Raji (cell line): ENCODE measurements around the gene AK9.
A peak's percentile ranks its signal among the peaks of the same experiment; 100 is the strongest.

Source experiments
- POLR2A ChIP-seq: IDR thresholded peaks from 2 replicates; pipeline ENCODE4 v1.6.1; 2011; ENCODE audit warnings: low read depth, low read length, control low read depth; ENCODE audit not compliant: insufficient read depth

Gene AK9

DNA sequence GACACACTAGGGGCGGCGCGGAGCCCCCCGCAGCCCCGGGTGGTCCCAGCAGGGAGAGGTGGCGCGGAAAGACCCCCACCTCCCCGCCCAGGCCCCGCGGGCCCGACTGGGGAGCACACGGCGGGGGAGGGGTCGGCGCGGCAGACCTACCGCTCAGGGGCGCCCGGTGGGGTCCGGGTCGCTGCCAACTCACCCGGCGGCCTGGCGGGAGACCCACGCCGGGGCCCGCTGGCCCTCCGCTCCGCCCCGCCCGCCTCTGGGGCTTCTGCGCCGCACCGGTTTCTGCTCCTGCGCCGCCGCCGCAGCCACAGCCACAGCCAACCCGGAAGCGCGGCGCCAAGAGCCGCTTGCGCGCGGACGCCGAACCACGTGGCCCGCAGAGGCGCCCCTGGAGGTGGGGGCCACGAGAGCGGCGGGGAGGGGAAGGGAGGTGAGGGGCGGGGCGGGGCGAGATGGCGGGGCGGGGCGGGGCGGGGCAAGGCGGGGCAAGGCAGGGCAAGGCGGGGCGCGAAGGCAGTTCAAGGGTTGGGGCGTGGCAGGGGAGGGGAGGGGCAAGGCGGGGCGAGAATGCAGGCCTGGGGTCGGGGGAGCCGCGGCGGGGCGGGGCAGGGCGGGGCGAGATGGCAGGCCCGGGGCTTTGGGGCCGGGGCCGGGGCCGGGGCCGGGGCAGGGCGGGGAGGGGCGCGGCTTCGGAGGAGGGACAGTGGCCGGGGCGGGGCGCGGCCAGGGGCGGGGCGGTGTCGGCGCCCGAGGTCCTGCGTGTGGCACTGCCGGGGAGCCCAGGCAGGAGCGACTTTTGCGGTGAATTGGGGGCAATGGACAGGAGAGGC, 207.9 kb downstream of the AK9 start, which contains the start of gene ZBTB24:
TSS of gene ZBTB24 (minus strand) at position 315 of the 830 bp plus-strand sequence. CDS start 1,193 bp downstream, outside the sequence.
- TF ChIP-seq POLR2A: peak; percentile 54

DNA sequence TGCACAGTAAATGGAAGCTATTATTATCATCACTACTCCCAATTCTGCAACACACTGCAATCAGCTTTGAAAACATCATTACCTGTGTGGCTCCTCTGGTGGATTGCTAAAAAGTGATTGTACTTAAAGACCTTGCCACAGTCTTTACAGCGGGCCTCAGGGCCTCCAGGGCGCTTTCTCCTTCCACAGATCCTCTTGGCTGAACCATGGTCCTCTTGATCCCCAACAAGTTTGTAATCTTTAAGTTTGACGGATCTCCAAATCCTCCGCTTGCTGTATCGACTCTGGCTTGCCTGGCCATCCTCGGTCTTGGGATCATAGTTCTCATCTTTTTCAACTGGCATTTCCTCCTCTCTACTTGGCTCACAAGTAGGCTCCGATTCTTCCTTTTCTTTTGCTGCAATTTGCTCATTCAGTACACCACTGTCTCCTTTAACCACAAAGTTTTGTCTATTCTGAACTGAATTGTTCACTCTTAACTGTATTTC, 210.0 kb downstream of the AK9 start:
- no peak for TF ChIP-seq POLR2A

DNA sequence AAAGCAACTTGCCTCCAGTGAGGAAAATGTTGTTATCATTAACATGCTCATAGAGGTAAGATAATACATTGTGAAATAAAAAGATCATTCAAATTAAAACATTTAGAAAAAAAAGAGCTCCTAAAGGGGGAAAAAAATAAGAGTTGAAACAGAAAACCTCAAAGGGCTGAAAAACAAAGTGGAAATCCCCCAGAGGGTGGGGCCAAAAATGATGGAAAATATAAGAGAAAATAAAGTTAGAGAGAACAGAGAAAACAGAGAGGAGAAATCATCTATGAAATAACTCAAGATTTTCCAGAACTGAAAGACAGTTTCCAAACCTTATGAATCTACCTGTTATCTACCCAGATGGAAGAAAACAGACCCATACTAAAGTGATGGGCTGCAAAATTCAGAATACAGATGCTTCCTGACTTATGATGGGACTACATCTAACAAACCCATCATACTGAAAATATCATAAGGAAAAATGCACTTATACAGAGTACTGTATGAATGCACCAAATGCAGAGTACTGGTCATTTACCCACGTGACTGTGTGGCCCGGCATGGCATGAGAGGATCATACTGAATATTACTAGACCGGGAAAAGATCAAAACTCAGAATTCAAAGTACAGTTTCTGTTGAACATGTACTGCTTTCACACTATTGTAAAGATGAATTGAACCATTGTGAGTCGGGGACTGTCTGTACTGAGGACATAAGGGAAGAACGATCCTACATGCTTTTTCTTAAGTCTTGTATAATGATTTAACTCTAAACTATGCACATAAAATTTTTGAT, 212.0 kb downstream of the AK9 start:
- no peak for TF ChIP-seq POLR2A

GRCh38 chr6:109478222-109478805, 212.7 kb downstream of the AK9 start:
- no peak for TF ChIP-seq POLR2A

- TF ChIP-seq POLR2A: no peak
These were observed 213.3 kb downstream of the AK9 start for GRCh38 chr6:109477725-109478124.

DNA sequence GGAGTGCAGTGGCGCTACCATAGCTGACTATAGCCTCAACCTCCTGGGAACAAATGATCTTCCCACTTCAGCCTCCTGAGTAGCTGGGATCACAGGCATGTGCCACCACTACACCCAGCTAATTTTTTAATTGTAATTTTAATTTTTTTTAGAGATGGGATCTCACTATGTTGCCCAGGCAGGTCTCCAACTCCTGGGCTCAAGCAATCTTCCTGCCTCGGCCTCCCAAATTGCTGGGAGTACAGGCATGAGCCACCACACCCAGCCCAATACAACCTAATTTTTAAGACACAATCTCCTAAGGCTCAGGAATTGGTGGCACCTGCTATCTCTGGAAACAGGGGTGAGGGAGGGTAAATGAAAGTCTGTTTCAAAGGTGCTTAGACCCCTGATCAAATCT, 213.8 kb downstream of the AK9 start:
- no peak for TF ChIP-seq POLR2A

DNA sequence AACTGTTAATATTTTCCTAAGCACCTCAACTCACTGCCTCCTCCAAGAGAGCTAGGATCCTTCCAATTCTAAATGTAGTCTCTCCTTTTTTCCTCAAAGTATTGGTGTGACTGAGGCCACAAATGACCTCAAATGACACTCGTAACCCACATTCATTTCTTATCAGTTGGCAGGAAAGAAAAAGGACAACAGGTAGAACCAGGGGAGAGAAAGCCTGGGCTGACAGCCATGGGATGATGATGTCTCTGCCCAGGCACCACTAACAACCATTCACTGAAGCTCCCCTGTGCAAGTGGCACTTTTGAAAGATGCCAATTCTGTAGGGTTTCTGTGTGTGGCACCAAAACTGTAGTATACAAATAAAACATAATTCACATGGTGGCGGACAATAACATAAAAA, 215.4 kb downstream of the AK9 start:
- no peak for TF ChIP-seq POLR2A

GRCh38 chr6:109474995-109475394, 216.0 kb downstream of the AK9 start:
- TF ChIP-seq POLR2A: no peak

- TF ChIP-seq POLR2A: no peak
These were observed 217.9 kb downstream of the AK9 start for GRCh38 chr6:109473120-109473519.

DNA sequence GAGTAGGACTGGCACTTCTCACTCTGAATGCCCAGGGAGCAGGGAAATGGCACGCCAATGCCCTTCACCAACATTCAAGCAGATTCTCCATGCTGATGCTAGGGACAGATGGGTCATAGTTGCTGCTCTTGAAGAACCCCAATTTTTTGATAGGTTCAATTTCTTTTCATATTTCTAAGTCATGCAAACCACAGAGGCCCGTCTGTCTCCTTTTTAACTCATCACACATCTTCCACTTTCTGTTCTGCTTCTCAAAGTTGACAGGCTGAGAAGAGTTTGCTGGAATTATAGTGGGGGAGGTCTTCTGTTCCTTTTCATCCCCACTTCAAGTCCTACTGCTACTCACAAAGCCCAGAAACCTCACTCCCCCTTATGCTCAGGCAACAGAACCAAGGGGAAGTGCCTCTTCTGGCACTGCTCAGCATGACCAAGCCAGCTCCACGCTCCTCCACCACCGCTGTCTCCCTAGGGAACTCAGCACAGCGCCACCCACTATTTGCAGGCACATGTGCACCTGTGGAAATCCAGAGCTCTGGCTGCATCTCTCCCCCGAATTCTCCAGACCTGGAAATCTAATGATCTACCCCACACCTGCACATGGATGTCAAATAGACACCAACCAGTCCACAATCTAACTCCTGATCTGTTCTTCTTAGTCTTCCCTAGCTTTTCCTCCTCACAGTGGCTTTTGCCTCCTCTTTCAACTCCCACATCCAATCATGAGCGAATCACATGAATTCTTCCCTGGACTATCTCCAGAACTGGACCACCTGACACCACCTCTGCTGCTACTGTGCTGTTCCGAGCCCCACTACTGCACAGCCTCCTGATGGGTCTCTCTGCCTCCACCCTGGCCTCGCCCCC, 218.6 kb downstream of the AK9 start:
- no peak for TF ChIP-seq POLR2A

DNA sequence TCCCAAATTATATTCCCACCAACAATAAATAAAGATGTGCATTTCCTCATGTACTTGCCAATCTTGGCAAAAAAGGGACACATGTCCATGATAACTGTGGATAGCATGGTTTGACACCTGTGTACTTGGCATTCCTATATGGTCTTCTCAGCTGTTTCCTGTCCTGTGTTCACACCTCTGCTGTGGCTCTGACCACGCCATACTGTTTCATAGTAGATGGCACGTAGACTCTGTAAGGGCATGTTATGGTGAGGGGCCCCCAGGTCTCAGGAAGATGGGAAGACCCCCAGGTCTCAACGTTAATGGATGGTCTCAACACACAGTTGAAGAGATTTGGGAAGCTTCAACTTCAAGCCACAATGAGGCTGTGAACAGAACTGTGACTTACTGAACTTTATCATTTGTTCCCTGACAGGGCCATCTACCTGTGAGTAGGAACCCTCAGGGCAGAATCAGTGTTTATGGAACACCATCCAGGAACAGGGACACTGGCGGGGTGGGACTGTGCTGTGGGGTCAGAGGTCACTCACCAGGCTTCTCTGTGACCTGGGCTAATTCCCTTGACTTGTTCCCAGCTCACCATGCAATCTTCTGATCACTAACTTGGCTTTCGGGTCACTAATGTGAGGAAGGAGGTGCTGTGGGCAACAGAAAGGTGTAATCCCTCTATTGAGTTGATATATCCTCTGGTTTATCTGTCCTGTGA, 219.7 kb downstream of the AK9 start:
- TF ChIP-seq POLR2A: no peak

- TF ChIP-seq POLR2A: no peak
These were observed 221.3 kb downstream of the AK9 start for GRCh38 chr6:109469591-109470189.

DNA sequence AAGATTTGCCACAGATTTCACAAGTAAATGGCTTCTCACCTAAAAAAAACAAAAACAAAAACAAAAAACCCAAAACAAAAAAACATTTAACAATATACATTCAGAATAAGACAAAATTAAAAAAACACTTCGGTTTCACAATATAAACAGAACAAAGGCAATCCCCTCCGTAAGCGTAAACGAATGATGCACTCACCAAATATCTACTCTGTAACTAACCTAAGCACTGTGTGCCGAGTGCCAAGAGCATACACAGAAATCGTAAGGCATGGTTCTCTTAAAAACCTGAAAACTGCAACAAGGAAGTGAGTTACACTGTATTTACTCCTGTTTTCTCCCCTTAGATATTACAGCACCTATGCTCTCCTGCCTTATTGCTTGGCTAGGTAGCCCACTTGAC, 223.3 kb downstream of the AK9 start:
- TF ChIP-seq POLR2A: no peak
